ENCODE results near the gene TMEM52. TPM values are rescaled to one million over a fixed set of nuclear protein-coding genes. Genes with fewer than 3 reads are reported as not detected.
A peak's percentile ranks its signal among the peaks of the same experiment; 100 is the strongest.

TMEM52 gene
- polyA plus RNA-seq, 1 donor: 134 TPM

GRCh38 chr1:1926346-1926811, 7.3 kb upstream of the TMEM52 start:
- no peak for DNase-seq

GRCh38 chr1:1925437-1926345, 6.6 kb upstream of the TMEM52 start:
- no peak for DNase-seq

DNA sequence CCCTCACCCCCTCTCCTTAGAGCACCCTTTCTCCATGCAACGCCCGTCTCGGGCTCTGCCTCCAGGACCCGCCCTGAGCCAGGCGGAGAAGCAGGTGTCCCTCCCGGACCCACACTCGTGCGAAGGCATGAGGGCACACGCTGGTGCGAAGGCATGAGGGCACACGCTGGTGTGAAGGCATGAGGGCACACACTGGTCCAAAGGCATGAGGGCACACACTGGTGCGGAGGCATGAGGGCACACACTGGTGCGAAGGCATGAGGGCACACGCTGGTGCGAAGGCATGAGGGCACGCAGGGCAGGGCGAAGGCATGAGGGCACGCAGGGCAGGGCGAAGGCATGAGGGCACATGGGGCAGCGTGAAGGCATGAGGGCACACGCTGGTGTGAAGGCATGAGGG, 5.8 kb upstream of the TMEM52 start:
- DNase-seq: no peak

- DNase-seq: no peak
Observed at GRCh38 chr1:1924386-1924785, 5.3 kb upstream of the TMEM52 start.

GRCh38 chr1:1922956-1923833, 4.1 kb upstream of the TMEM52 start:
- no peak for DNase-seq

DNA sequence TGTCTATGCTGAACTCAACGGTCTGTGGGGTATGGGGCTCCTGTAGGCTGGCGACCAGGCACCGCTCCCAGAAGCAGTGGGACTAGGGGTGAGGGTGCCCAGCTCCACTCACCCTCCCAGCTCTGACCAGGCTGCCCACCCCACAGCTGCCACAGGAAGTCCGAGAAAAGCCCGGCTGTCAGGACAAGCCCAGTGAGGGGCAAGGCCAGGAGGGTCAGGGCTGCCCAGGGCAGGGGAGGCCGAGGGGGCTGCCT, 3.5 kb upstream of the TMEM52 start:
- no peak for DNase-seq

DNA sequence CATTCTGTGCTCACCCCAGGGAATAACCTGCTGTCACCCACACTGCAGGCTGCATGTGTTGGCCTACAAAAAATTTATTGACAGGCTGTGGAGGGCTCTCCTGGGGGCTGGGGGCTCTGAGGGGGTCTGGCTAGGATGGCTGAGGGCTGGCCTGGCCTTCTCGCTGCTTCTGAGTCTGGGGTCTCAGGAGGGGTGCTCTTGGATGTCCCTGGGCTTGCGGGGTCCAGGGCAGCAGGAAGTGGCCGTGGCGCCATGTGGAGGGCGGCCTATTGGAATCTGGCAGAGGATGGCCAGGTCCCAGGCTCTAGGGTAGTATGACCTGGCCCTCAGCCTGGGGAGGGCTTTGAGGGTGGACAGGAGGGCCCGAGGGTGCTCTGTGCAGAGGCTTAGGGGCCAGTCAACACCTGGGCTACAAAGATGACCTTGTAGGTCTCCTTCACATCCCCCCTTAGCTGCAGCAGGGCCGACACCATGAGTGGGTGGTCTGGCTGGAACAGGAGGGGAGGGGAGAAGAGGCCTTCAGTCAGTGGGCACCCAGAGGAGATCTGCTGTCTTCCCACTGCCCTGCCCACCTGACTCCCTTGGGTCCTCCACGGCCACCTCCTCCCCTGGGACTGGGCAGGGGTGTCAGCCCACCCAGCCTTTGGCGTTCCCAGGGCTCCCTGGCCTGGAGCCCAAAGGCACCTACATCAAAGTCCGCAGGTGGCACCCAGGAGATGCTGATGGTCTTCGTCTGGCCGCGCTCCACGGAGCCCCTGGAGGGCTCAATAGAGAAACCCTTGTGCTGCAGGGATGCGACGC, 3.0 kb upstream of the TMEM52 start:
- no peak for DNase-seq

DNA sequence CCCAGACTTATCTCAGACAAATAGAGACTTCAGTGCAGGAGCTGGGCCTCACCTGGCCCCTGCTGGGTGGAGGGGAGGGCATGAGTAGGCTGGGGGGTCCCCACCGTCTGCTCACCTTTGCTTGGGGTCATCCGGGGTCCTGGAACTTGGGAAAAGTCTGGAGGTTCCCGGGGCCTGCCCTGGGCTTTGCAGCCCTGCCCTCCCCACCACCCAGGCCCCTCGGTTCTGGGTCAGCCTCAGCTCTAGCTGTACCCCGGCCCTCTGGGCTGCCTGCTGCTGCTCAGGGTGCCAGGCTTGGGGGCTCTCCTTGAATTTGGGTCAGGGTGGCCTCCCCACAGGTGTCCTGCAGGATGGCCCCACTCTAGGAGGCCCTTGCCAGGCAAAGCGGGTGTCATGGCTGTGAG, 2.4 kb upstream of the TMEM52 start:
- DNase-seq: no peak

- no peak for DNase-seq
Observed at GRCh38 chr1:1920608-1921458, 1.8 kb upstream of the TMEM52 start.

DNA sequence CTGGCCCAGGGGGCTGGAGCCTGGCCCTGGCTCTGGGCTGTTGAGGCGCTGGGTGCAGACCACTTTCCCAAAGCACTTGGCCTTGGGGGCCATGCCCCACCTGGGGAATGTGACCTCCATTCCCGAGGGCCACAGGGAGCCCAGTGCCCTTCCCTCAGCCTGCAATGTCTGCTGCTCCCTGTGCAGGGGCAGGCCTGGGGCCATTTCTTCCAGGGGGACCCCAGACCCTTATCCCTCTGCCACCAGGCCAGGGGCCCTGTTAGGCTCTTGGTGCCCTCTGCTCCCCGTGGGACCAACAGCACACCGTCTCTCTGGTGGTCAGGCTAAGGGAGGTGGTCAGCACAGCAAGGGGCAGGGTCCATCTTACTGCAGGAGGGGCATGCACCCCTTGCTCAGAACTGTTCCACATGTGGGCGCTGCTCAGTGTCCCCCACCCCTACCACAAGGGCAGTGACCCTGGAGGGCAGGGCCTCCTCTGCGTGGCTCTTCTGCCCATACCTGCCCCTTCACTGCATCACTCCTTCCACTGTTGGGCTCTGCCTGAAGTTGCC, 1.1 kb upstream of the TMEM52 start:
- DNase-seq: no peak

GRCh38 chr1:1919304-1920056, 401 bp upstream of the TMEM52 start:
- DNase-seq: peak; percentile 92

GRCh38 chr1:1917995-1918900, 831 bp downstream of the TMEM52 start:
- no peak for DNase-seq

DNA sequence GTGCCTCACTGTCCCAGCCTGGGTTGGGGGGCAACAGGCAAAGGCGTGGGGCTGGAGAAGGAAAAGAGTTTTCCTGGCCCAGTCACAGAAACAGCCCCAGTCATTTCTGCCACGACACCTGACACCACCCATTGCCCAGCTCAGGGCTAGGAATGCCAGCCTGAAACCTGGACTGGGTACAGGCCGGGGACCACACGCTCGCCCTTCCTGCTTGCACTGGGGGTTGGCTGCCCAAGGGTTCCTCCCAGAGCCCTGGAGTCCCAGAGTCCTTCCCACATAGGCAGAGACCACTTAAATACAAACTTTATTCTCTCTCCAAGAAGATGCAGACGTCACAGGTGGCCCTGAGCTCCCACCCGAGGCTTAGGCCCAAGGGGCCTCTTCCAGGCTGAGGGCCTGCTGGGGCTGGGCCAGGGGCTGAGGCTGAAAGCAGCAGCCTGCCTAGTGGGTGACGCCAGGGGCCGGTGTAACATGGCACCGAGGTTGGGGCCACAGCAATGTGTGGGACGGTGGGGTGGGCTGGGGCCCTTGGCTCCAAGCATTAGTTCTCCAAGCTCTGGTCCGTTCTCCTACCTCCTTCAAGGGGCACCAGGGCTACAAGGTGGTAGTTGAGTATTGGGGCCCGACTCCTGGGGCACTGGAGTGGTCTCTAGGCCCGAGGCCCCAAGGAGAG, 1.6 kb downstream of the TMEM52 start:
- no peak for DNase-seq

DNA sequence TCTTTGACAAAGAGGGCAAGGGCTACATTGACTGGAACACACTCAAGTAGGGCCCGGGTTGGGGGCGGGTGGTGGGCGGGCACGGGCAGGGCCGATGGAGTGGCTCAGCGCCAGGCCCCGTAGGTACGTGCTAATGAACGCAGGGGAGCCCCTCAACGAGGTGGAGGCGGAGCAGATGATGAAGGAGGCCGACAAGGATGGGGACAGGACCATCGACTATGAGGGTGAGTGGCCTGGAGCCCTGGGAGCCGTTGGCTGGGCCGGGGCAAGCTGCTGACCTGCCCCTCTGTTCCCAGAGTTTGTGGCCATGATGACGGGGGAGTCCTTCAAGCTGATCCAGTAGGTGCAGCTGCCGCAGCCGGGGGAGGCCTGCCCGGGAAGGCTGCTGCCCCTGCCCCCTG, 2.2 kb downstream of the TMEM52 start:
- no peak for DNase-seq

DNA sequence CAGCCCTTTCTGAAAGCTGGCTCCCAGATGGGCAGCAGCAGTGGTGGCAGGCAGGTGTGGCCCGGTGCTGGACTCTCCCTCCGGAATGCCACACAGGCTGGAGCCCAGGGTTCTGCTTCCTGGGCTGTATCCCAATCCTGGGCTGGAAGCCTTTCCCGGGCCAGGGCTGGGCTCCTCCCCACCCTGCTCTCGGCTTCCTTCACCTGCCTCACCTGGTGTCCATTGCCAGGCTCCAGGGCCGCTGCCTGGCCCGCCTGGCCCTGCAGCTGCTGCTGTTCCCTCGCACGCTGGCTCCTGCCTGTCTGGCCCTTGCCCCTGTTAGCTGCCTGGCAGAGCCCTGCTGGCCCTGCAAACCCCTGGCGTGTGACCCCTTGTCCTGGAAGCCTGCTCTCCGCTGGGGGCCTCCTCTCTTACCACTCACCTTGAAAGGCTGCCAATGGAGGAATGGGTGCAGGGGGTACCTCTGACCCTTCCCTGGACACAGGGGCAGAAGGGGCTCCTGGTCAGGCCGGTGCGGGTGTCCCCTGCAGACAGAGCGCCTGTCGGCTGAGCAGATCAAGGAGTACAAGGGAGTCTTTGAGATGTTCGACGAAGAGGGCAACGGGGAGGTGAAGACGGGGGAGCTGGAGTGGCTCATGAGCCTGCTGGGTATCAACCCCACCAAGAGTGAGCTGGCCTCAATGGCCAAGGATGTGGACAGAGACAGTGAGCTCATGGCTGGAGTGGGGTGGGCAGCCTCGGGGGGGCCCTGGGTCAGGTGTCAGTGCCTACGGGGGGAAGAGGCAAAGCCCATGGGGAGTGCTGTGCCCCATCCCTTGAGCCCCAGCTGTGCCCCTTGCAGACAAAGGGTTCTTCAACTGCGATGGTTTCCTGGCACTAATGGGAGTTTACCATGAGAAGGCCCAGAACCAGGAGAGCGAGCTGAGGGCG, 2.9 kb downstream of the TMEM52 start:
- DNase-seq: no peak

DNA sequence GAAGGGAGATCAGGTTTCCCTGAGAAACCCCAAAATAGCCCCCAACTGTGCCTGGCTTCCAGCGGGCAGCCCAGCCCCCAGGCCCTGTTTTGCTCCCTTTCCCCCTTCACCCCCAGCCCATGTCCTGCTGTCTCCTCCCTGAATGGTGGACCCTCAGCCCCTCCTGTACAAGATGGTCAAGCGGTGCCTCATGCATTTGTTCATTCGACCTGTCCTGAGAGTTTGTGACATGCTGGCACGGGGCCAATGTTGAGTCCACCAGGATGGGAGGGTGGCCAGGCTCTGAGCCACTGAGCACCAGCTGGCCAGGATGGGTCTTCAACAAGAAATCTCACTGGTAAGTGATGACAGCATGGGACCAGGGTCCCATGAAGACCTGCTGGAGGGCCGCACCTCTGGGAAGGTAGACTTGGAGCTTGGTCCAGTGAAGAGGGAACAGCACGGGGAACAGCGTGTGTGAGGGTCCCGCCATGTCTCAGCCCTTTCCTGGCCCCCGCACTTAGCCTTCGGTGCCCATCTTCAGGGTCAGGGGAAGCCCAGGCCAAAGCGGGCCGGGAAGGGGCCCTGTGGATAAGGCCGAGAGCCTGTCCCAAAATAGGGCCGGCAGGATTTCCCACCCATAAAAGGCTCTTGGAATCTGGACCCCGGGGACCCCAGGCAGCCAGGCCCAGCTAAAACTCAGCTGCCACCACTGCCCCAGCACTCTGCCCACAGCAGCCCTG, 3.9 kb downstream of the TMEM52 start, which contains the start of gene CALML6:
CALML6 (plus strand) TSS at position 290 of the 722 bp plus-strand sequence; CDS start at position 311, 21 bp downstream.
- DNase-seq: no peak
